K562 (cell line): ENCODE results near the gene AMIGO1. TPM values are rescaled to one million over a fixed set of nuclear protein-coding genes. Genes with fewer than 3 reads are reported as not detected.

Experiments
- ATAC-seq: fragments of 200-7000 bp; cut with Tn5 transposase; 3 replicates; pipeline ENCODE4 v1.9.1; 2020; ENCODE audit warnings: moderate library complexity
- BruUV-seq: library from RNA; stranded (reverse); fragments of 400-500 nt; replicated peaks from 2 replicates; lab custom pipeline; 2021; lab: Mats Ljungman, UMichigan
- CTCF ChIA-PET: fragments of 300-600 bp; formaldehyde crosslinking; extraction: SDS; loops from one replicate; lab custom pipeline; 2021; ENCODE audit warnings: low intra/inter-chr PET ratio; lab: Yijun Ruan, JAX
- POLR2A ChIA-PET: fragments of 300-600, 350-650 bp; sonication (Branson Sonifier 250); formaldehyde crosslinking; extraction: SDS; loops from one replicate; lab custom pipeline; 2021; ENCODE audit warnings: antibody characterized with exemption, inconsistent platforms; lab: Yijun Ruan, JAX
- DNase-seq, 4 experiments: peaks; one replicate each; pipeline versions ENCODE4 v3.0.0 to v3.0.0-alpha.2; 2011 to 2018; ENCODE audit warnings: low spot score in 3 of 4, mixed read lengths in 3 of 4; ENCODE audit errors: extremely low read depth in 1 of 4
- FAIRE-seq: peaks from 2 replicates; lab custom pipeline; 2011; peaks lifted over from hg19 to GRCh38; lab: Jason Lieb, UNC
- H2AFZ ChIP-seq: 2 replicates; pipeline ENCODE4 v1.6.0; 2011; ENCODE audit warnings: low read depth, low read length, control low read depth, inconsistent platforms
- H3K27ac ChIP-seq: fragments of 200-600 bp; 3 replicates; pipeline ENCODE4 v1.8.0; 2011; ENCODE audit warnings: low read depth, mild to moderate bottlenecking, control low read depth, inconsistent platforms, low read length, moderate library complexity, mixed read lengths; ENCODE audit errors: extremely low read depth
- H3K27me3 ChIP-seq, 2 experiments: fragments of 300-600 bp in 1 of 2; 2 replicates in 1 of 2; 3 replicates in 1 of 2; pipeline versions ENCODE4 v1.6.0 to v1.8.0; 2011; ENCODE audit warnings: inconsistent platforms in 2 of 2, low read length in 2 of 2, mild to moderate bottlenecking in 1 of 2, mixed read lengths in 1 of 2, moderate library complexity in 1 of 2; ENCODE audit not compliant: control insufficient read depth in 2 of 2, insufficient read depth in 2 of 2
- H3K36me3 ChIP-seq: fragments of 300-600 bp; 3 replicates; pipeline ENCODE4 v1.8.0; 2011; ENCODE audit warnings: mild to moderate bottlenecking, low read length, inconsistent platforms; ENCODE audit not compliant: control insufficient read depth, insufficient read depth
- H3K4me1 ChIP-seq, 2 experiments: fragments of 200-600 bp in 1 of 2; replicated peaks in 1 of 2; 2 replicates in 1 of 2; 3 replicates in 1 of 2; pipeline versions ENCODE4 v1.5.1 to v1.8.0; 2011; ENCODE audit warnings: inconsistent platforms in 2 of 2, low read length in 2 of 2, mild to moderate bottlenecking in 1 of 2, mixed read lengths in 1 of 2, moderate library complexity in 1 of 2; ENCODE audit not compliant: control insufficient read depth in 2 of 2, insufficient read depth in 2 of 2
- H3K4me2 ChIP-seq: 2 replicates; pipeline ENCODE4 v1.6.1; 2011; ENCODE audit warnings: low read length, control low read depth, inconsistent platforms, mixed read lengths; ENCODE audit not compliant: insufficient read depth
- H3K4me3 ChIP-seq: fragments of 200-600 bp; sonication (generic), shearing (Covaris generic); 2 replicates; pipeline ENCODE4 v1.5.1; 2016; ENCODE audit warnings: control low read depth, inconsistent platforms
- H3K79me2 ChIP-seq: fragments of 200-600 bp; 3 replicates; pipeline ENCODE4 v1.8.0; 2011; ENCODE audit warnings: low read length, inconsistent platforms; ENCODE audit not compliant: control insufficient read depth, insufficient read depth
- H3K9ac ChIP-seq, 2 experiments: 2 replicates each; pipeline versions ENCODE4 v1.6.0 to v1.6.1; 2011; ENCODE audit warnings: low read depth in 2 of 2, low read length in 2 of 2, control low read depth in 1 of 2, inconsistent platforms in 1 of 2, mild to moderate bottlenecking in 1 of 2, mixed read lengths in 1 of 2; ENCODE audit not compliant: insufficient read depth in 1 of 2
- H3K9me1 ChIP-seq: one replicate; pipeline ENCODE4 v1.6.0; 2011; ENCODE audit warnings: inconsistent platforms, mild to moderate bottlenecking, low read length, moderate library complexity; ENCODE audit not compliant: control insufficient read depth, insufficient read depth
- H3K9me3 ChIP-seq: replicated peaks from 2 replicates; pipeline ENCODE4 v1.5.1; 2011; ENCODE audit warnings: low read depth, low read length, inconsistent platforms; ENCODE audit not compliant: control insufficient read depth, insufficient read depth
- H4K20me1 ChIP-seq: replicated peaks from 2 replicates; pipeline ENCODE4 v1.6.1; 2011; ENCODE audit warnings: low read length, inconsistent platforms, mixed read lengths; ENCODE audit not compliant: control insufficient read depth, insufficient read depth
- L3MBTL2 ChIP-seq: fragments of 450-650 bp; IDR thresholded peaks from 2 replicates; pipeline ENCODE4 v1.6.1; 2016; ENCODE audit warnings: mild to moderate bottlenecking, moderate library complexity
- TAF7 ChIP-seq: fragments of 450-650 bp; IDR thresholded peaks from 2 replicates; pipeline ENCODE4 v1.6.1; 2016; ENCODE audit warnings: missing genetic modification characterization, missing compliant biosample characterization
- TOE1 ChIP-seq, 2 experiments: fragments of 450-650 bp in 1 of 2; sonication (generic) in 1 of 2; formaldehyde crosslinking in 1 of 2; IDR thresholded peaks; 2 replicates each; pipeline versions ENCODE4 v1.7.1 to v1.8.0; 2016 to 2022; ENCODE audit warnings: borderline replicate concordance in 2 of 2, mild to moderate bottlenecking in 2 of 2, antibody characterized with exemption in 1 of 2, inconsistent platforms in 1 of 2, low read depth in 1 of 2, missing genetic modification reagents in 1 of 2, moderate library complexity in 1 of 2
- ZFP1 ChIP-seq: fragments of 450-650 bp; formaldehyde crosslinking; IDR thresholded peaks from 2 replicates; pipeline ENCODE4 v1.4.0; 2020; ENCODE audit warnings: mild to moderate bottlenecking, mixed read lengths
- ZFP30 ChIP-seq: fragments of 250-450 bp; sonication (Bioruptor Pico); IDR thresholded peaks from 2 replicates; pipeline ENCODE4 v1.8.0; 2022; ENCODE audit warnings: moderate library complexity, mild to moderate bottlenecking, inconsistent platforms, borderline replicate concordance
- WGBS: fragments of 100-300 bp; shearing (Covaris generic); methylation state at CpG from one replicate; pipeline ENCODE4 v1.1.6; 2016; ENCODE audit warnings: low coverage, mixed read lengths; ENCODE audit not compliant: insufficient coverage; ENCODE audit errors: missing lambda C conversion rate; 5-methylcytosine and 5-hydroxymethylcytosine counted together
- in situ Hi-C: fragments of 300-500 bp; cut with MboI; formaldehyde crosslinking; loops from 4 replicates; pipeline ENCODE4 v1.15.0; 2018; ENCODE audit warnings: inconsistent platforms, mixed read lengths
- intact Hi-C: fragments of 100-400 bp; cut with micrococcal nuclease; formaldehyde crosslinking; loops from 2 replicates; pipeline ENCODE4 v1.14.2; 2022
- polyA plus RNA-seq, 8 experiments: library from polyadenylated mRNA; depleted of rRNA in 4 of 8; stranded (reverse) in 5 of 8; unstranded in 3 of 8; fragments of >200 nt; fragmentation: Nextera tagmentation in 2 of 8; fragmentation: Illumina TruSeq in 1 of 8; extraction: Ambion mirVana in 2 of 8; extraction: Trizol in 1 of 8; gene quantifications; 2 replicates each; pipeline versions ENCODE4 v1.2.1 to v1.2.3, GENCODE V29; 2011 to 2014; ENCODE audit warnings: inconsistent platforms in 1 of 8, missing spikeins in 1 of 8
- total RNA-seq, 7 experiments: library from RNA; depleted of rRNA in 6 of 7; stranded (reverse); fragments of >200 nt in 6 of 7; fragmentation: Illumina TruSeq in 2 of 7; extraction: Trizol in 2 of 7; gene quantifications; 2 replicates each; pipeline versions ENCODE4 v1.2.1 to v1.2.3, GENCODE V29; 2011 to 2021; ENCODE audit warnings: low replicate concordance in 1 of 7

AMIGO1 gene
- total and polyA plus RNA-seq, 9 of the 15 experiments (the other 6 are each of a cell fraction or from before 2014, with no cell fraction given), result 0.24 to 1.0 (median 0.54) TPM

DNA sequence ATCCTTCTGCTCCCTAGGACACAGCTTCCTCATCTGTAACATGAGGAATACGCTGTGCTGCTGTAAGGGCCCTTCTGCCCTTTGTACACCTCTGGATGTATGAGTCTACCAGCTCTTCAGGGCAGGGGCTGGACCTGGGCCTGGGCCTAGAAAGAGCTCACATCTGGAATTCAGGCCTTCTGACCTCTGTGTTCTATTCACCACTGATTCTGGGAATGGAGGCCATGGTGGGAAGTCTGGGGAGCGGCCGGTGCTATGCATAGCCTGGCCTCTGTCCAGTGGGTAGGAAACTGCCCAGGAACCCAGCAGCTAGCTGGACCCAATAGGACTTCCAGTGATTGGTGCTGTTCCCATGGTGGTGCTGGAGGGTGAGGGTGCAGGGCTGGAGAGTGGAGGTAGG, 19.2 kb upstream of the AMIGO1 start:
- peaks cover 15 to 27% of the 10 kb centered on the region in 2 experiments for H3K27me3 ChIP-seq
- in situ Hi-C loops (no loop called here), intact Hi-C loops (no loop called here)
- CTCF ChIA-PET, result no interaction called here
- POLR2A ChIA-PET, result interaction anchor here (0.6 to 4.9 kb wide), 11 partner anchors 11 to 191 kb away, joined by 3 to 21 read pairs (median 4); partner anchors contain the start of genes AMIGO1, ATXN7L2, GNAI3 and GPR61
- H2AFZ ChIP-seq, result no peak overlapping the region
- H3K36me3 ChIP-seq, result no peaks in the 10 kb centered on the region
- H3K9ac ChIP-seq, result peak overlapping the region in 1 of 2 experiments; percentile 18; a peak in 1 of 4 replicates
- H3K79me2 ChIP-seq, result no peaks in the 10 kb centered on the region
- WGBS, result 47% methylated on average over 3 of the region's 3 CpGs
- no peaks in the 10 kb centered on the region for H3K9me1 ChIP-seq
- H3K4me1 ChIP-seq, result peaks cover 9 to 14% of the 10 kb centered on the region in 2 experiments; a peak in 4 of 5 replicates
- H4K20me1 ChIP-seq, result no peaks in the 10 kb centered on the region
- ATAC-seq, result no peak
- H3K4me2 ChIP-seq, result no peak overlapping the region
- H3K9me3 ChIP-seq, result no peaks in the 10 kb centered on the region
- BruUV-seq, result no TSS peak
- H3K27ac ChIP-seq, result no peak overlapping the region
- no peak for FAIRE-seq
- TF ChIP-seq ZFP1 (CRISPR knock-in tag) (no peak), L3MBTL2 (no peak), TAF7 (tag) (no peak), ZFP30 (no peak), TOE1 (IDR thresholded peaks at IDR 0.05; ENCODE audit: borderline replicate concordance) (no peak), TOE1 (CRISPR knock-in tag; IDR thresholded peaks at IDR 0.05; ENCODE audit: borderline replicate concordance, low read depth) (no peak)
- H3K4me3 ChIP-seq, result no peak overlapping the region
- DNase-seq, result no peak
